22Rv1 (cell line): ENCODE data around the gene EPS8L1.

ENCODE experiments used
- CTCF ChIP-seq: fragments of 450-650 bp; IDR thresholded peaks from 2 replicates; pipeline ENCODE4 v1.5.1; 2017; ENCODE audit warnings: mild to moderate bottlenecking
- ZFX ChIP-seq: fragments of 450-650 bp; IDR thresholded peaks from 2 replicates; pipeline ENCODE4 v1.6.1; 2017; ENCODE audit warnings: antibody characterized with exemption, borderline replicate concordance

GRCh38 chr19:55087542-55087901 is 11.9 kb downstream of the EPS8L1 start:
- TF ChIP-seq CTCF (no peak), ZFX (no peak)
